DND-41 (cell line): Measurements from ENCODE around the gene ICA1.

Experiments
- ATAC-seq: fragments of 200-7000 bp; cut with Tn5 transposase; 3 replicates; pipeline ENCODE4 v1.9.1; 2021; ENCODE audit warnings: low read depth; ENCODE audit not compliant: insufficient read depth
- DNase-seq: peaks from one replicate; pipeline ENCODE4 v3.0.0-alpha.2; 2020
- H2AFZ ChIP-seq: 2 replicates; pipeline ENCODE4 v1.6.0; 2012; ENCODE audit warnings: low read depth, low read length
- H3K27ac ChIP-seq: 2 replicates; pipeline ENCODE4 v1.5.1; 2012; ENCODE audit warnings: low read length, inconsistent platforms
- H3K27me3 ChIP-seq: fragments of 200-600 bp; sonication (generic); 2 replicates; pipeline ENCODE4 v1.6.0; 2012; ENCODE audit warnings: low read length, mild to moderate bottlenecking, inconsistent platforms; ENCODE audit not compliant: insufficient read depth, poor library complexity
- H3K36me3 ChIP-seq: 2 replicates; pipeline ENCODE4 v1.5.1; 2012; ENCODE audit warnings: low read length, inconsistent platforms; ENCODE audit not compliant: insufficient read depth
- H3K4me1 ChIP-seq: 2 replicates; pipeline ENCODE4 v1.5.1; 2012; ENCODE audit warnings: mild to moderate bottlenecking, low read length; ENCODE audit not compliant: insufficient read depth
- H3K4me2 ChIP-seq: 2 replicates; pipeline ENCODE4 v1.6.0; 2012; ENCODE audit warnings: mild to moderate bottlenecking, moderate library complexity, low read length, inconsistent platforms; ENCODE audit not compliant: insufficient read depth
- H3K4me3 ChIP-seq, 2 experiments: fragments of 200-600 bp in 1 of 2; shearing (Covaris generic) in 1 of 2; 2 replicates each; pipeline ENCODE4 v1.5.1; 2012 to 2016; ENCODE audit warnings: inconsistent platforms in 2 of 2, low read length in 2 of 2, mild to moderate bottlenecking in 2 of 2, low read depth in 1 of 2, moderate library complexity in 1 of 2
- H3K79me2 ChIP-seq: 2 replicates; pipeline ENCODE4 v1.6.0; 2012; ENCODE audit warnings: low read length, inconsistent platforms; ENCODE audit not compliant: insufficient read depth
- H3K9ac ChIP-seq: 2 replicates; pipeline ENCODE4 v1.6.0; 2012; ENCODE audit warnings: low read depth, mild to moderate bottlenecking, inconsistent platforms, low read length, moderate library complexity
- H3K9me3 ChIP-seq: 2 replicates; pipeline ENCODE4 v1.5.1; 2012; ENCODE audit warnings: low read length, moderate library complexity, mild to moderate bottlenecking, inconsistent platforms; ENCODE audit not compliant: insufficient read depth, severe bottlenecking
- H4K20me1 ChIP-seq: 2 replicates; pipeline ENCODE4 v1.6.0; 2012; ENCODE audit warnings: low read length; ENCODE audit not compliant: insufficient read depth
- EZH2 ChIP-seq: IDR thresholded peaks from 3 replicates; pipeline ENCODE4 v1.6.1; 2012; ENCODE audit warnings: borderline replicate concordance, low read depth, mild to moderate bottlenecking, moderate library complexity, low read length, inconsistent platforms; ENCODE audit not compliant: severe bottlenecking
- TF ChIP-seq, protein P1 (sequence below): IDR thresholded peaks from 2 replicates; pipeline ENCODE4 v1.5.1; 2012; ENCODE audit warnings: borderline replicate concordance, low read length, moderate library complexity, mild to moderate bottlenecking; ENCODE audit not compliant: poor library complexity, severe bottlenecking; ENCODE audit errors: extremely low read depth

ICA1 gene

DNA sequence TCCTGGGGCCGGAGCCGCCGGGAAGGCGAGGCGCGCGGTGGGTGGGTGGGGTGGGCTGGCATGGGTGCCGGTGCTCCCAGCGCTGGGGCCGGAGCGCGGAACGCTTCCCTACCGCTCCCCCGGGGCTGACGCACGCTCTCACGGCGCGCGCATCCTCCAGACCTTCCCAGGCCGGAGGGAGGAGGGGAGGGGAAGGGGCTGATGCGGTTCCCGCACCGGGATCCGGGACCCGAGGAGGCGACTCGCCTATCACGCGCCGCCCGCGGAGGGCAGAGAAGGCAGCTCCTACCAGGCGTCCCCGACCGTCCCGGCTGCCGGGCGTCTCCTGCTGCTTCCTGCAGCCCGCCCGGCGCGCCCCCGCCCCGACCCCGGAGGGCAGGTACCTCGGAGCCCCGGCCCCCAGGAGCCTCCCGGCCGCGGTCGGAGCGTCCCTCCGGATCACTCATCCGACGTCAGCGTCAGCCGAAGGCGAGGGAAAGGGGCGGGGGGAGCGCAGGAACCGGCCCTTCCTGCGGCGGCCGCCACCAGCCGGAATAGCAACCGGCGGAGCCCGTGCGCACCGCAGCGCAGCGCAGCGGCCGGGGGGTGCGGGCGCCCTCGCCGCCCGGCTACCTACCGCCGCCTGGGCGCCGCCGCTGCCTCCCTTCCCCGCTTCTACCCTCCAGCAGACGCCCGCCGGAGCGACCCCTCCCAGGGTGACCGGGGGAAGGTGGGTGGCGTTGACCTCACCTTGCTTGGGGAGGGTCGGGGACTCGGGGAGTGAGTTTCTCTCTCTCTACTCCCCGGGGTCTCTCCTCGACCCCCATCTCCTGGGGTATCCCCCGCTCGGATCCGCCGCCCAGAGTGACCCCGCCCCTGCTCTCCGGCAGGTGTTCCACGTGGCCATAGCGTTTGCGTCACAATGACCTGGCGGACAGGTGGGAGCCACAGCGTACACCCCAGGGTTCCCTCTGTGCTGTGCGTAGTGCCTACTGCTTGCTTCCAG, at the start of gene ICA1:
TSS of gene ICA1 (minus strand) at position 457 of the 985 bp plus-strand sequence. CDS start 26,241 bp downstream, outside the sequence.
- ATAC-seq = peak; percentile 58
- no peaks in the 10 kb centered on the region for H4K20me1 ChIP-seq
- no peak for DNase-seq
- H3K4me1 ChIP-seq = peaks cover 7% of the 10 kb centered on the region
- TF ChIP-seq, protein P1, sequence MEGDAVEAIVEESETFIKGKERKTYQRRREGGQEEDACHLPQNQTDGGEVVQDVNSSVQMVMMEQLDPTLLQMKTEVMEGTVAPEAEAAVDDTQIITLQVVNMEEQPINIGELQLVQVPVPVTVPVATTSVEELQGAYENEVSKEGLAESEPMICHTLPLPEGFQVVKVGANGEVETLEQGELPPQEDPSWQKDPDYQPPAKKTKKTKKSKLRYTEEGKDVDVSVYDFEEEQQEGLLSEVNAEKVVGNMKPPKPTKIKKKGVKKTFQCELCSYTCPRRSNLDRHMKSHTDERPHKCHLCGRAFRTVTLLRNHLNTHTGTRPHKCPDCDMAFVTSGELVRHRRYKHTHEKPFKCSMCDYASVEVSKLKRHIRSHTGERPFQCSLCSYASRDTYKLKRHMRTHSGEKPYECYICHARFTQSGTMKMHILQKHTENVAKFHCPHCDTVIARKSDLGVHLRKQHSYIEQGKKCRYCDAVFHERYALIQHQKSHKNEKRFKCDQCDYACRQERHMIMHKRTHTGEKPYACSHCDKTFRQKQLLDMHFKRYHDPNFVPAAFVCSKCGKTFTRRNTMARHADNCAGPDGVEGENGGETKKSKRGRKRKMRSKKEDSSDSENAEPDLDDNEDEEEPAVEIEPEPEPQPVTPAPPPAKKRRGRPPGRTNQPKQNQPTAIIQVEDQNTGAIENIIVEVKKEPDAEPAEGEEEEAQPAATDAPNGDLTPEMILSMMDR = no peak
- no peak for TF ChIP-seq EZH2
- H3K27ac ChIP-seq = no peak within 1 kb of the TSS
- no peaks in the 10 kb centered on the region for H3K36me3 ChIP-seq
- no peaks in the 10 kb centered on the region for H3K79me2 ChIP-seq
- peak within 1 kb of the TSS; percentile 59 for H2AFZ ChIP-seq
- H3K4me3 ChIP-seq = peak within 1 kb of the TSS in 1 of 2 experiments; percentile 42; a peak in 2 of 4 replicates
- H3K9ac ChIP-seq = no peak within 1 kb of the TSS
- H3K27me3 ChIP-seq = peaks cover 60% of the 10 kb centered on the region
- H3K9me3 ChIP-seq = no peaks in the 10 kb centered on the region
- H3K4me2 ChIP-seq = peak within 1 kb of the TSS; percentile 56

DNA sequence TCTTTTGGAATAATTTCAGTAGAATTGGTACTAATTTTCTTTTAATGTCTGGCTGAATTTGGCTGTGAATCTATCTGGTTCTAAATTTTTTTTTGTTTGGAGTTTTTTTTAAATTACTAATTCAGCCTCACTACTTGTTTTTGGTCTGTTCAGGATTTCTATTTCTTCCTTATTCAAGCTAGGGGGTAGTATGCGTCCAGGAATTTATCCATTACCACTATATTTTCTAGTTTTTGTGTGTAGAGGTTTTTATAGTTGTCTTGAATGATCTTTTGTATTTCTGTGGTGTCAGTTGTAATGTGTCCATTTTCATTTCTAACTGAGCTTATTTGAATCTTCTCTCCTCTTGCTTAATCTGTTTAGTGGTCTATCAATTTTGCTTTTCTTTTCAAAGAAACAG, 48.9 kb upstream of the ICA1 start:
- Histone ChIP-seq H4K20me1 (no peaks in the 10 kb centered on the region), H3K36me3 (no peaks in the 10 kb centered on the region), H3K27ac (no peak overlapping the region), H3K27me3 (no peaks in the 10 kb centered on the region), H3K4me3 (no peak overlapping the region), H2AFZ (no peak overlapping the region), H3K4me1 (no peaks in the 10 kb centered on the region), H3K79me2 (no peaks in the 10 kb centered on the region), H3K4me2 (no peak overlapping the region), H3K9me3 (no peaks in the 10 kb centered on the region), H3K9ac (no peak overlapping the region)
- TF ChIP-seq, protein P1 = no peak
- no peak for TF ChIP-seq EZH2
- DNase-seq (no peak), ATAC-seq (no peak)

DNA sequence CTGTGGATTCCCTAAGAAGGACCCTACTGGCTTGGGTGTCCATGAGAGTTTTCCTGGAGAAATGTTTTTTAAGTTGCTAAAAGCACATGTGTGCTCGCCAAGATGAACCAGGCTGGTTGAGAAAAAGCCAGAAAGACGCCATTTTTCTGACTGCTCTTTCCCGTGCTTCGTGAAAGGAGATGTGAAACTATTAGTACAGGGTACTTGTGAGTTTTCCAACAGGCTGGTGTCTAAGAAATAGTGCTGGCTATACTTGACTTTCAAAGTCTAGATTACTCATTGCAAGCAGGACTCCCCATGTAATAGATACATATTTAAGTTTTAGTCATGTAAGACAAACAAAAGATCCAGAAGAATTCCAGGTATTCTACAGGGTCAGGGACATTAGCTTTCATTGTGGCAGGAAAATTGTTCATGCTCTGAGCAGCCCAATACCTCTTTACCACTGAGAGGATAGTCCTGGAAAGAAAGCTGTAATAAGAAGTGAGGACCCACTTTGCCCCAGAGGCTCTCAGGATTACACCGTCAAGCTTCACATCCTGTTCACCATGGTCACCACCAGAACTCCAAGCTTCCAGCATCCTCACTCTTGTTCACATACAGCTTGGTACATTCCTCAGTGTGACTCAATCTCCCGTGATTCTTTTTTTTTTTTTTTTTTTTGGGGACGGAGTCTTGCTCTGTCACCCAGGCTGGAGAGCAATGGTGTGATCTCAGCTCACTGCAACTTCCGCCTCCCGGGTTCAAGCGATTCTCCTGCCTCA, 43.8 kb upstream of the ICA1 start:
- Histone ChIP-seq H3K9ac (no peak overlapping the region), H3K27ac (no peak overlapping the region)

More for the DNA sequence above, 43.8 kb upstream of the ICA1 start:
- no peak for TF ChIP-seq EZH2
- TF ChIP-seq, protein P1 = no peak
- Histone ChIP-seq H3K9me3 (no peaks in the 10 kb centered on the region), H2AFZ (no peak overlapping the region), H3K36me3 (no peaks in the 10 kb centered on the region), H3K4me1 (no peaks in the 10 kb centered on the region), H4K20me1 (no peaks in the 10 kb centered on the region), H3K27me3 (no peaks in the 10 kb centered on the region), H3K4me2 (no peak overlapping the region), H3K4me3 (no peak overlapping the region), H3K79me2 (no peaks in the 10 kb centered on the region)
- DNase-seq = no peak
- ATAC-seq = no peak
